Large intestine (tissue), 3 donors: ENCODE measurements around the gene IFT57. TPM values are rescaled to one million over a fixed set of nuclear protein-coding genes. Genes with fewer than 3 reads are reported as not detected.

Source experiments
- DNase-seq, 2 donors: peaks; one replicate each; pipeline versions ENCODE4 v3.0.0 to v3.0.0-alpha.2; 2013
- H3K27ac ChIP-seq: one replicate; pipeline ENCODE4 v1.5.1; 2013; ENCODE audit warnings: low read length
- H3K27me3 ChIP-seq: 2 replicates; pipeline ENCODE4 v1.6.1; 2013; ENCODE audit warnings: low read length; ENCODE audit not compliant: control insufficient read depth, insufficient read depth
- H3K36me3 ChIP-seq: 2 replicates; pipeline ENCODE4 v1.6.1; 2013; ENCODE audit warnings: low read length; ENCODE audit not compliant: control insufficient read depth, insufficient read depth
- H3K4me1 ChIP-seq: one replicate; pipeline ENCODE4 v1.6.1; 2013; ENCODE audit warnings: low read length; ENCODE audit not compliant: control insufficient read depth, insufficient read depth
- H3K4me3 ChIP-seq: one replicate; pipeline ENCODE4 v1.5.1; 2013; ENCODE audit warnings: low read length
- H3K9me3 ChIP-seq: one replicate; pipeline ENCODE4 v1.6.1; 2013; ENCODE audit warnings: mild to moderate bottlenecking, low read depth, low read length, moderate library complexity; ENCODE audit not compliant: control insufficient read depth
- WGBS: methylation state at CpG from one replicate; pipeline ENCODE4 v1.1.5; 2013; ENCODE audit warnings: low lambda C conversion rate; ENCODE audit not compliant: insufficient coverage; 5-methylcytosine and 5-hydroxymethylcytosine counted together
- polyA plus RNA-seq: library from polyadenylated mRNA; unstranded; fragments of 120-200 nt; gene quantifications from one replicate; pipeline ENCODE4 v1.2.1, GENCODE V29; 2013

IFT57 gene
- polyA plus RNA-seq, 1 donor, result 31.3 TPM

- no peaks in the 10 kb centered on the region for H3K36me3 ChIP-seq
- no peaks in the 10 kb centered on the region for H3K27me3 ChIP-seq
- no peak overlapping the region for H3K27ac ChIP-seq
- no peak overlapping the region for H3K4me3 ChIP-seq
- WGBS, result no CpG with 5 or more reads among the region's 3 CpGs
- no peaks in the 10 kb centered on the region for H3K9me3 ChIP-seq
- peak in 1 of 2 donors; percentile 32 for DNase-seq
- peaks cover 3% of the 10 kb centered on the region for H3K4me1 ChIP-seq
Observed at GRCh38 chr3:108152274-108152673, 70.0 kb downstream of the IFT57 start.

- DNase-seq, result no peak
Observed at GRCh38 chr3:108150200-108150599, 72.0 kb downstream of the IFT57 start.

GRCh38 chr3:108146139-108146538, 76.1 kb downstream of the IFT57 start:
- H3K9me3 ChIP-seq, result no peaks in the 10 kb centered on the region
- DNase-seq, result no peak
- H3K4me3 ChIP-seq, result no peak overlapping the region
- WGBS, result no CpG with 5 or more reads among the region's 5 CpGs
- no peaks in the 10 kb centered on the region for H3K36me3 ChIP-seq
- no peaks in the 10 kb centered on the region for H3K27me3 ChIP-seq
- H3K4me1 ChIP-seq, result no peaks in the 10 kb centered on the region
- H3K27ac ChIP-seq, result no peak overlapping the region

More at GRCh38 chr3:108150200-108150599, 72.0 kb downstream of the IFT57 start:
- Histone ChIP-seq H3K9me3 (no peaks in the 10 kb centered on the region), H3K36me3 (no peaks in the 10 kb centered on the region), H3K27me3 (no peaks in the 10 kb centered on the region), H3K27ac (no peak overlapping the region), H3K4me3 (no peak overlapping the region), H3K4me1 (peaks cover 3% of the 10 kb centered on the region)
- WGBS, result 80% methylated on average over 3 of the region's 10 CpGs

GRCh38 chr3:108145578-108145977, 76.6 kb downstream of the IFT57 start:
- DNase-seq, result no peak
- Histone ChIP-seq H3K36me3 (no peaks in the 10 kb centered on the region), H3K27ac (no peak overlapping the region), H3K9me3 (no peaks in the 10 kb centered on the region), H3K4me1 (no peaks in the 10 kb centered on the region), H3K4me3 (no peak overlapping the region), H3K27me3 (no peaks in the 10 kb centered on the region)
- WGBS, result no CpG with 5 or more reads among the region's 1 CpG

GRCh38 chr3:108137460-108137814, 84.8 kb downstream of the IFT57 start:
- no peaks in the 10 kb centered on the region for H3K4me1 ChIP-seq
- H3K27me3 ChIP-seq, result no peaks in the 10 kb centered on the region
- no peaks in the 10 kb centered on the region for H3K36me3 ChIP-seq
- H3K27ac ChIP-seq, result peak overlapping the region; percentile 23
- no peaks in the 10 kb centered on the region for H3K9me3 ChIP-seq
- WGBS, result 0% methylated on average over 1 of the region's 5 CpGs
- no peak for DNase-seq
- no peak overlapping the region for H3K4me3 ChIP-seq

- Histone ChIP-seq H3K27me3 (no peaks in the 10 kb centered on the region), H3K9me3 (no peaks in the 10 kb centered on the region), H3K4me1 (no peaks in the 10 kb centered on the region), H3K27ac (peak overlapping the region; percentile 35), H3K36me3 (no peaks in the 10 kb centered on the region), H3K4me3 (no peak overlapping the region)
- DNase-seq, result peak in 1 of 2 donors; percentile 58
- WGBS, result no CpG with 5 or more reads among the region's 13 CpGs
Observed at GRCh38 chr3:108136561-108137459, 85.4 kb downstream of the IFT57 start.

GRCh38 chr3:108134555-108134880, 87.7 kb downstream of the IFT57 start:
- Histone ChIP-seq H3K4me1 (no peaks in the 10 kb centered on the region), H3K27me3 (no peaks in the 10 kb centered on the region), H3K4me3 (no peak overlapping the region), H3K27ac (no peak overlapping the region), H3K36me3 (no peaks in the 10 kb centered on the region), H3K9me3 (no peaks in the 10 kb centered on the region)
- WGBS, result 79% methylated on average over 1 of the region's 1 CpG
- DNase-seq, result no peak

GRCh38 chr3:108133858-108134554, 88.2 kb downstream of the IFT57 start:
- Histone ChIP-seq H3K36me3 (no peaks in the 10 kb centered on the region), H3K9me3 (no peaks in the 10 kb centered on the region), H3K27ac (no peak overlapping the region), H3K4me3 (no peak overlapping the region), H3K27me3 (no peaks in the 10 kb centered on the region), H3K4me1 (no peaks in the 10 kb centered on the region)
- no peak for DNase-seq
- no CpG with 5 or more reads among the region's 5 CpGs for WGBS

GRCh38 chr3:108133048-108133369, 89.2 kb downstream of the IFT57 start:
- Histone ChIP-seq H3K27ac (no peak overlapping the region), H3K4me3 (no peak overlapping the region), H3K36me3 (no peaks in the 10 kb centered on the region), H3K4me1 (no peaks in the 10 kb centered on the region), H3K27me3 (no peaks in the 10 kb centered on the region), H3K9me3 (no peaks in the 10 kb centered on the region)
- DNase-seq, result no peak

- Histone ChIP-seq H3K27me3 (no peaks in the 10 kb centered on the region), H3K9me3 (no peaks in the 10 kb centered on the region), H3K4me1 (no peaks in the 10 kb centered on the region), H3K27ac (no peak overlapping the region), H3K4me3 (no peak overlapping the region), H3K36me3 (no peaks in the 10 kb centered on the region)
- 80% methylated on average over 4 of the region's 9 CpGs for WGBS
- DNase-seq, result no peak
Observed at GRCh38 chr3:108131475-108132134, 90.6 kb downstream of the IFT57 start.
